CD14-positive monocyte (primary cell): ENCODE measurements around the gene TPK1. TPM values are rescaled to one million over a fixed set of nuclear protein-coding genes. Genes with fewer than 3 reads are reported as not detected.

ENCODE experiments used
- DNase-seq, 3 donors: peaks; one replicate each; pipeline ENCODE4 v3.0.0-alpha.2; 2011 to 2022
- H2AFZ ChIP-seq: 2 replicates; pipeline ENCODE4 v1.6.0; 2012; ENCODE audit warnings: mild to moderate bottlenecking, low read depth, low read length, inconsistent platforms; ENCODE audit not compliant: insufficient read depth, poor library complexity, severe bottlenecking
- H3K27ac ChIP-seq, 2 donors: 1 replicate in 1 of 2; 2 replicates in 1 of 2; pipeline ENCODE4 v1.5.1; 2012 to 2013; ENCODE audit warnings: low read length in 2 of 2, control low read depth in 1 of 2, inconsistent platforms in 1 of 2, low read depth in 1 of 2, mild to moderate bottlenecking in 1 of 2
- H3K27me3 ChIP-seq, 2 donors: one replicate each; pipeline versions ENCODE4 v1.6.0 to v1.6.1; 2011 to 2013; ENCODE audit warnings: low read length in 2 of 2; ENCODE audit not compliant: control insufficient read depth in 2 of 2, insufficient read depth in 2 of 2
- H3K36me3 ChIP-seq, 2 donors: replicated peaks in 1 of 2; 1 replicate in 1 of 2; 2 replicates in 1 of 2; pipeline versions ENCODE4 v1.5.1 to v1.6.1; 2012 to 2013; ENCODE audit warnings: low read length in 2 of 2, control low read depth in 1 of 2, inconsistent platforms in 1 of 2, mild to moderate bottlenecking in 1 of 2; ENCODE audit not compliant: insufficient read depth in 2 of 2, control insufficient read depth in 1 of 2
- H3K4me1 ChIP-seq, 2 donors: 1 replicate in 1 of 2; 2 replicates in 1 of 2; pipeline versions ENCODE4 v1.5.1 to v1.6.1; 2012 to 2013; ENCODE audit warnings: low read length in 2 of 2, control low read depth in 1 of 2, inconsistent platforms in 1 of 2, mild to moderate bottlenecking in 1 of 2, moderate library complexity in 1 of 2; ENCODE audit not compliant: insufficient read depth in 2 of 2, control insufficient read depth in 1 of 2
- H3K4me2 ChIP-seq: replicated peaks from 2 replicates; pipeline ENCODE3; 2012; ENCODE audit warnings: low read length, moderate library complexity, mild to moderate bottlenecking; ENCODE audit not compliant: poor library complexity, severe bottlenecking; ENCODE audit errors: extremely low read depth
- H3K4me3 ChIP-seq, 3 experiments: fragments of 200-600 bp in 1 of 3; sonication (generic) in 1 of 3; replicated peaks in 1 of 3; 1 replicate in 2 of 3; 2 replicates in 1 of 3; pipeline ENCODE4 v1.5.1; 2011 to 2013; ENCODE audit warnings: low read length in 3 of 3, mild to moderate bottlenecking in 3 of 3, control low read depth in 2 of 3, low read depth in 2 of 3, inconsistent platforms in 1 of 3, moderate library complexity in 1 of 3
- H3K79me2 ChIP-seq: 2 replicates; pipeline ENCODE4 v1.6.0; 2012; ENCODE audit warnings: mild to moderate bottlenecking, control low read depth, inconsistent platforms, low read length, moderate library complexity; ENCODE audit not compliant: insufficient read depth
- H3K9ac ChIP-seq: 2 replicates; pipeline ENCODE4 v1.6.0; 2017; ENCODE audit warnings: low read length, mild to moderate bottlenecking; ENCODE audit not compliant: insufficient read depth, poor library complexity, severe bottlenecking
- H3K9me3 ChIP-seq, 2 donors: replicated peaks in 1 of 2; 1 replicate in 1 of 2; 2 replicates in 1 of 2; pipeline versions ENCODE4 v1.5.1 to v1.6.1; 2012 to 2013; ENCODE audit warnings: low read length in 2 of 2, control low read depth in 1 of 2; ENCODE audit not compliant: control insufficient read depth in 1 of 2, insufficient read depth in 1 of 2
- H4K20me1 ChIP-seq: 2 replicates; pipeline ENCODE4 v1.6.0; 2012; ENCODE audit warnings: mild to moderate bottlenecking, low read length, control low read depth, moderate library complexity; ENCODE audit not compliant: insufficient read depth
- H3K27ac Mint-ChIP-seq, 7 donors: one replicate each; pipeline ENCODE4 v1.8.0; 2020; ENCODE audit warnings: mild to moderate bottlenecking in 7 of 7, mixed read lengths in 7 of 7, moderate library complexity in 6 of 7, inconsistent platforms in 2 of 7
- H3K27me3 Mint-ChIP-seq, 3 donors: one replicate each; pipeline ENCODE4 v1.8.0; 2021 to 2022; ENCODE audit warnings: low read depth in 3 of 3, mild to moderate bottlenecking in 3 of 3, mixed read lengths in 3 of 3, moderate library complexity in 3 of 3, inconsistent platforms in 1 of 3
- H3K36me3 Mint-ChIP-seq, 2 donors: one replicate each; pipeline ENCODE4 v1.8.0; 2020; ENCODE audit warnings: mixed read lengths in 2 of 2, inconsistent platforms in 1 of 2, mild to moderate bottlenecking in 1 of 2
- H3K4me1 Mint-ChIP-seq: one replicate; pipeline ENCODE4 v1.8.0; 2020; ENCODE audit warnings: mild to moderate bottlenecking, mixed read lengths
- H3K4me3 Mint-ChIP-seq, 2 donors: one replicate each; pipeline ENCODE4 v1.8.0; 2020; ENCODE audit warnings: mild to moderate bottlenecking in 2 of 2, mixed read lengths in 2 of 2, moderate library complexity in 1 of 2
- H3K9me3 Mint-ChIP-seq, 7 donors: one replicate each; pipeline ENCODE4 v1.8.0; 2020 to 2022; ENCODE audit warnings: mixed read lengths in 7 of 7, mild to moderate bottlenecking in 6 of 7, moderate library complexity in 6 of 7, inconsistent platforms in 2 of 7
- CTCF ChIP-seq: fragments of 200-600 bp; IDR thresholded peaks from one replicate; pipeline ENCODE4 v1.8.0; 2022; ENCODE audit warnings: antibody characterized with exemption, mild to moderate bottlenecking
- WGBS: methylation state at CpG from one replicate; pipeline ENCODE4 v1.1.5; 2013; ENCODE audit warnings: missing lambda C conversion rate; ENCODE audit not compliant: insufficient coverage; 5-methylcytosine and 5-hydroxymethylcytosine counted together
- intact Hi-C, 2 donors: fragments of 100-400 bp; cut with micrococcal nuclease; formaldehyde crosslinking; loops; one replicate each; pipeline versions ENCODE4 v1.15.0 to v1.15.1; 2023
- polyA plus RNA-seq, 3 donors: library from polyadenylated mRNA; depleted of rRNA in 1 of 3; unstranded in 2 of 3; stranded (reverse) in 1 of 3; fragments of 300-500 nt in 2 of 3; fragments of >200 nt in 1 of 3; fragmentation: Illumina TruSeq in 2 of 3; gene quantifications; 1 replicate in 2 of 3; 2 replicates in 1 of 3; pipeline ENCODE4 v1.2.3, GENCODE V29; 2012 to 2021

TPK1 gene
- polyA plus RNA-seq, 3 donors = 18.9 to 33.8 (median 33.1) TPM

GRCh38 chr7:144404946-144405345, 430.9 kb downstream of the TPK1 start:
- no peak overlapping the region for H3K27ac Mint-ChIP-seq
- Histone ChIP-seq H3K9me3 (no peaks in the 10 kb centered on the region), H4K20me1 (no peaks in the 10 kb centered on the region), H3K4me1 (no peaks in the 10 kb centered on the region), H2AFZ (no peak overlapping the region), H3K27me3 (no peaks in the 10 kb centered on the region), H3K4me2 (no peak overlapping the region), H3K9ac (no peak overlapping the region), H3K79me2 (no peaks in the 10 kb centered on the region), H3K4me3 (no peak overlapping the region), H3K36me3 (no peaks in the 10 kb centered on the region), H3K27ac (no peak overlapping the region)
- H3K9me3 Mint-ChIP-seq = no peaks in the 10 kb centered on the region
- no peaks in the 10 kb centered on the region for H3K4me1 Mint-ChIP-seq
- WGBS = 93% methylated on average over 3 of the region's 4 CpGs
- H3K27me3 Mint-ChIP-seq = peaks cover 3 to 6% (median 6%) of the 10 kb centered on the region in 3 donors
- intact Hi-C loops = no loop called here
- H3K36me3 Mint-ChIP-seq = no peaks in the 10 kb centered on the region
- no peak overlapping the region for H3K4me3 Mint-ChIP-seq
- no peak for DNase-seq
- no peak for TF ChIP-seq CTCF

GRCh38 chr7:144403649-144404061, 432.2 kb downstream of the TPK1 start, which contains the start of gene NOBOX:
Gene NOBOX (minus strand): TSS chr7:144403693.
- H3K4me3 ChIP-seq = no peak within 1 kb of the TSS
- Mint-ChIP-seq H3K36me3 (no peaks in the 10 kb centered on the region), H3K27me3 (peaks cover 3 to 7% (median 6%) of the 10 kb centered on the region in 3 donors), H3K27ac (no peak within 1 kb of the TSS), H3K4me1 (no peaks in the 10 kb centered on the region), H3K4me3 (no peak within 1 kb of the TSS), H3K9me3 (no peaks in the 10 kb centered on the region)
- no peaks in the 10 kb centered on the region for H4K20me1 ChIP-seq
- H2AFZ ChIP-seq = no peak within 1 kb of the TSS
- H3K36me3 ChIP-seq = no peaks in the 10 kb centered on the region
- H3K4me2 ChIP-seq = no peak within 1 kb of the TSS
- no peak for DNase-seq
- no peak within 1 kb of the TSS for H3K9ac ChIP-seq
- 96% methylated on average over 4 of the region's 39 CpGs for WGBS
- H3K79me2 ChIP-seq = no peaks in the 10 kb centered on the region
- no peak for TF ChIP-seq CTCF
- no peaks in the 10 kb centered on the region for H3K4me1 ChIP-seq
- H3K9me3 ChIP-seq = no peaks in the 10 kb centered on the region
- intact Hi-C loops = no loop called here
- no peaks in the 10 kb centered on the region for H3K27me3 ChIP-seq
- no peak within 1 kb of the TSS for H3K27ac ChIP-seq
